ENCODE results near the gene ZNF750.

ZNF750 gene

GRCh38 chr17:82835122-82835521, 4.7 kb downstream of the ZNF750 start:
- no peak for DNase-seq (ENCODE audit: low read depth in 2 of 2)

DNA sequence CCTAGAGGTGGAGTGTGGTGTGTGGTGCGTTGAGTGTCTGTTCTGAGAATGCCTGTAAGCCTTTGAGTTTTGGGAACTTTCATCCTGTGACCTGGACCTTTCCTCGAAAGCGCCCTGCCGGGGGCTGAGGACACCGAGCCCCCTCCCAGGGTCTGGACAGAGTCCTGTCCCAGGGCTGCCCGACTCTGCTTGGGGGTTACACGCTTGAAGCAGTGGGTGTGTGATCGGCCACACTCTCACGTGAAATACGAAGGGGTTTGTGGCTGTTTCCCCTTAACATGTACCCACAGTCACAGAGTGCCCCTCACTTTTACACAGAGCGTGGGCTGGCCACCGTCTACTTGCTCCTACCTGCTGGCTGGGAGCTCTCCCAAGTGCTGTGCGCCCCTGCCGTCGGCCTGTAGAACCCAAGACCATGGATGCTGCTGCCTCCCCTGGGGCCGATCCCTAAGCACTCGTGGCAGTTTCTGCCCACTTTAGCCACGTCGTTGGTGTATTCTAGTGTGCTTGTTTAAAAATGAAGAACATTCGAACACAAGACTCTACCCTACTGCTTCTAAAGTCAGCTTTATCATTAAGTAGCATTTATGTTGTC, 6.8 kb downstream of the ZNF750 start:
- DNase-seq (ENCODE audit: low read depth in 2 of 2) = no peak

DNA sequence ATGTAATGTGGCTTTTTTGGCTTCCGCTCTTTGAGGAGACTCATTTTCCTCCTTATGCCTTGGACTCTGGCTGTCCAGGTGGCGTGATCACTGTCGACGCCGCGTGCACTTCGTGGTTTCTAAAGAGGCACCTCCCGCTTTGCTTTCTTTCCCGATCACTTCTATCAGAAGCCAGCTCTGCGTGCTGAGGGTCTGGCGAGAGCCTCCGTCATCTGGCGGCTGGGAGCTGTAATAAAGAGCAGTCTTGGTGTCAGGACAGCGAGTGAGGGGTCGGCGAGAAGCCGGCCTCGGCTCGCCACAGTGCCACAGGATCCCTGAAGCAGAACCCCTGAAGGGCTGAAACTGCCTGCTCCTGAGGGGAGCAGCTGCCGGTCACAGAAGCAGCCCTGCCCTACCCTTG, 7.4 kb downstream of the ZNF750 start:
- no peak for DNase-seq (ENCODE audit: low read depth in 2 of 2)

DNA sequence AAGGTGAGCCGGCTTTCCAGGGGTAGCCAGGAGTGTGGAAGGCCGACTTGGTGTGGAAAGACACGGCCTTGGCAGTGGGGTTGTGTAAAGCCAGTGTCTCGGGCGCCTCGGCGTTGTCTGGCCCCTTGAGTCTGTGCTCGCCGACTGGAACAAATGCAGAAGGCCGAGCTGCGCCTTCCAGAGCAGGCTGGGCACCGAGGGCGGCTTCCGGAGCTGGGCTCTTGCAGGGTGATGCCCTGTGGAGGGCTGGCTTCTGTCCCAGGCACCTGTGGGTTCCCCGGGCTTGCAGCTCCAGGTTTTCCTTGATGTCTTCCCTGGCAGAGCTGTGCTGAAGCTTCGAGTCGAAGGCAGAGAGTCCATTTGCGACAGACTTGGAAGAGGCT, 8.0 kb downstream of the ZNF750 start:
- no peak for DNase-seq (ENCODE audit: low read depth in 2 of 2)

GRCh38 chr17:82831041-82831817, 8.6 kb downstream of the ZNF750 start:
- no peak for DNase-seq (ENCODE audit: low read depth in 2 of 2)

DNA sequence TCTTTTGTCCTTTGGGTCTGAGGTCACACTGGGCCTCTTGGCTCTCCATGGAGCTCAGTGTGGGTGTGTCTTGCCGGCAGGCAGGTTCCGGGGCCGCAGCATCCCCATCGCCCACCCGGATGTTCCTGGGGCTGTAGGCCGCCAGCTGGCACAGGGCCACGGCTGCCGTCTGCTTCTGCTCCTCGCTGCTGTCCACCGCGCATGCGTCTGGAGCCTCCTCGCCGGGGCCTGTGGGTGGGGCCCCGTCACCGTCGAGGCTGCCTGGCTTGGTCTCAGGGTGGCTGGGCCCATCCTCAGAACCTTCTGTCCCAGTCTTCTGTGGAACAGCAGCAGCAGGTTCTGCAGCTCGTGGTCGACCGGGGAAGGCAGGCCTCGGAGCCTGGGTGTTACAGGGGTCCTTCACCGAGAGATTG, 9.6 kb downstream of the ZNF750 start:
- no peak for DNase-seq (ENCODE audit: low read depth in 2 of 2)

GRCh38 chr17:82828875-82829487, 10.8 kb downstream of the ZNF750 start:
- DNase-seq (ENCODE audit: low read depth in 2 of 2) = no peak

DNA sequence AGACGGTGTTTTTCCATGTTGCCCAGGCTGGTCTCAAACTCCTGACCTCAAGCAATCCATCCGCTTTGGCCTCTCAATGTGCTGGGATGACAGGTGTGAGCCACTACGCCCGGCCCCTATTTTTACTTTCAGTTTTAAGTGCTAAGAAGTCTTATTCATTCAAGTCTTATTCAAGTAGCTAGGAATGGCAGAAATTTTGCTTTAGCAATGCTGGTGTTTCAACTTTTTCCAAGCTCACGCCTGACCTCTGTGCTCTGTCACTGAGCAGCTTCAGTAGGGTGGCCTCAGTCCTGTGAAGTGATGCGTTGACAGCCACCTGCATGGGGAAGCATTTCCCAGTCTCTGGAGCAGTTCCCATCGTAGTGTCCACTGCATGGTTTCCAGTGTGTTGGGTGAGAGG, 12.9 kb downstream of the ZNF750 start:
- DNase-seq (ENCODE audit: low read depth in 2 of 2) = no peak

DNA sequence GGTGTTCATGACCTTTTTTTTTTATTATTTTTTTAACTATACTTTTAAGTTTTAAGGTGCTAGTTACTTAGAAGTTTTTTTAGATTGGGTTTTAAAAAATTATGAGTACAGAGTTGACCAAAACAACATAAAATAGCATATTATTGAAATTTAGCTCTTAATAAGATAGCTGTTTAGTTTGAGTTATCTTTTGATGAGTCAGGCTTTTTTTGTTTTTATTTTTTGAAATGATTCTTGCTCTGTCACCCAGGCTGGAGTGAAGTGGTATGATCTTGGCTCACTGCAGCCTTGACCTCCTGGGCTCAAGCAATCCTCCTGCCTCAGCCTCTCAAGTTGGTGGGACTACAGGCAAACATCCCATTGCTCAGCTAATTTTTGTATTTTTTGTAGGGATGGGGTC, 13.6 kb downstream of the ZNF750 start:
- no peak for DNase-seq (ENCODE audit: low read depth in 2 of 2)

GRCh38 chr17:82825540-82826124, 14.2 kb downstream of the ZNF750 start:
- DNase-seq (ENCODE audit: low read depth in 2 of 2) = no peak

DNA sequence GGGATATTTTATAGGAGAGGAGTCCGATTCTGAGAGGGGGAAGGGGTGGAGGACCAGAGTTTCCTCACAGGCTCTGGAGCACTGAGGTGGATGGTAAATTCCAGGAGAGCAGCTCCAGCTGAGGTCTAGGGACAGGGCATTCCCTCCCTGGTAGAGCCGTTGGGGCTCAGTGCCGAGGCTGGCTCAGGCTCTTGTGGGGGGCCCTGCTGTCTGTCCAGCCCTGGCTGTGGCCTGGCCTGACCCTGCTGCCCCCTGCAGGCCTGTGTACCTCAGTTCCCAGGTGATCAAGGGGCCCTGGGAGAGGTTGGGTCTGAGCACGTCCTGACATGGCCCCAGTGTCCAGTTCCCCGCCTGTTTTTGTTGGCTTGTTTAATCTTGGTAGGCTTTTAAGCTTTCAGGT, 16.8 kb downstream of the ZNF750 start:
- DNase-seq (ENCODE audit: low read depth in 2 of 2) = no peak

GRCh38 chr17:82822281-82822680, 17.5 kb downstream of the ZNF750 start:
- DNase-seq (ENCODE audit: low read depth in 2 of 2) = no peak

DNA sequence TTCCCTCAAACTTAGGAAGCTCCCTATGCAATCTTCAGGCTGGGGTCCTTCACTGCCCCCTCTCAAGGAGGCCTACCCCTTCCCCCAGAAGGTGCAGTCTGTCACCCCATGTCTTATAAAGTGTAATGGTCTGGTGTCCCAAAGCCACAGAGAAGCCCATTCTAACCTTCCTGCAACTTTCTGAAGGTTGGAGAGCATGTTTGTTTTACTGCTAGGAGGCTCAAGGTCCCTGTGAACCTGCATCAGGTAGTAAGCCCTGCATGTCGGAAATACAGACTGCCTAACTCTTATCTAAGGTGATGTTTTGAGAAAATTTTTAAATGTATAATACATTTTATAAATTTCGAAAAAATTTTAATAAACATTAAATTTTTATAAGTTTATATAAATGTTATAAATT, 18.3 kb downstream of the ZNF750 start:
- DNase-seq (ENCODE audit: low read depth in 2 of 2) = no peak

- DNase-seq (ENCODE audit: low read depth in 2 of 2) = no peak
These were observed 19.3 kb downstream of the ZNF750 start for GRCh38 chr17:82820278-82821251.

GRCh38 chr17:82817947-82818346, 21.9 kb downstream of the ZNF750 start:
- DNase-seq (ENCODE audit: low read depth in 2 of 2) = no peak

- no peak for DNase-seq (ENCODE audit: low read depth in 2 of 2)
These were observed 23.5 kb downstream of the ZNF750 start for GRCh38 chr17:82816358-82816757.

DNA sequence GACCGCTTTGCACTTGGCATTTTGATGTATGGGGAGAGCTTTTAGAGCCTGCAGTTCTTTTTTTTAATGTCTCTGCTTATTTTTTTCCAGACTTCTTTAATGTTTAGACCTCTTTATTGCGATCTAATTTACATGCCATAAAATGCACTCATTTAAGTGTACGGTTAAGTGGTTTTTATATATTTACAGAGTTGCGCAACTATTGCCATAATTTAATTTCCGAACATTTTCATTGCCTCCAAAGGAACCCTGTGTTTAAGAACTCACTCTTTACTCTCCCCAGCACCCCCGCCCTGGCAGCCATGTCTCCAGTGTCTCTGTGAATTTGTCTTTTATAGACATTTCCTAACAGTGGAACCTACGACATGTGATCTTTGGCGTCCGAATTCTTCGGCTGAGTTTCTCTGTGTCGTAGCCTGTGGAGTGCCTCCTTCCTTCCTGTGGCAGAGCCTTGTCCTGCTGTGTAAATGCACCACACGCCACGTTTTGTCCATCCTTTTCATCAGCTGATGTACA, 24.0 kb downstream of the ZNF750 start:
- no peak for DNase-seq (ENCODE audit: low read depth in 2 of 2)

GRCh38 chr17:82815354-82815753, 24.5 kb downstream of the ZNF750 start:
- DNase-seq (ENCODE audit: low read depth in 2 of 2) = no peak

GRCh38 chr17:82814834-82815233, 25.0 kb downstream of the ZNF750 start:
- no peak for DNase-seq (ENCODE audit: low read depth in 2 of 2)

DNA sequence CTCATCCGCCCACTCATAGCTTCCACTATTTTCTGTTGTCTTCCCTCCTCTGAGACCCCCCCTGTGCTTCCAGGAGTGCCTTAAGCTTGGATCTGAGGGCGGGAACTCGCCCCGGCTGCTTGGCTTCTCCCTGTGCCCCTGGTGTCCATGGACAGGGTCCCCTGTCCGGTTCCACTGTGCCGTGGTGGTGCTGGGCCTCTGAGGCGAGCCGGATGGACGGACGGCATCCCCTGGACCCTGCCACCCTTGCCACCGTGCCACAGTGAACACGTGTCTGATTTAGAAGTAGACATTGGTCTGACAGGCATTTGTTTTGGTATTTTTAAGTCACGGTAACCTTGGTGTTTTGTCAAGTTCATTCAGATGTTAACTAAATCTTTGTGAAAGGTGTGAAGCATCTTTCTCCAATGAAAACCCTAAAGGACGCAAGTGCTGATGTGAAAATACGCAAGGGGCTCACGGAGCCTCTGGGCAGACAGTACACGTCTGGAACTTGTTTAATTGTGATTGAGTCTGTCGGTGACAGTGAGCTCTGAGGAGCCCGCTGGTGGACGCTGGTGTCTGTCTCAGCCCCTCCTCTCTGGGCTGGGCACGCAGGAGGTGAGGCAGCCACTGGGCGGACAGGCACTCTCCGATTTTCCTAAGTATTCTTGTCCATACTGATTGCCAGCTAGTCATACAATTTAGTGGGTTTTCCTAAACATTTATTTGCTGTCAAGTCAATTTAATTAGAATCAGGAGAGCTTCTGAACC, 26.3 kb downstream of the ZNF750 start:
- DNase-seq (ENCODE audit: low read depth in 2 of 2) = no peak

- no peak for DNase-seq (ENCODE audit: low read depth in 2 of 2)
These were observed 27.2 kb downstream of the ZNF750 start for GRCh38 chr17:82812601-82813000.
